NCI-H1048 (cell line): ENCODE results near the gene BMP7.
"Not testable (repeated sequence)": the region's sequence is repeated elsewhere in the genome, so short reads cannot be mapped to it uniquely, and the experiment has no call there.

Experiments used
- DNase-seq: peaks from one replicate; lab custom pipeline; 2025; lab: John Stamatoyannopoulos, UW

BMP7 gene

GRCh38 chr20:57287901-57288300 lies 21.5 kb upstream of the BMP7 start:
- no peak for DNase-seq

- no peak for DNase-seq
Observed at GRCh38 chr20:57287007-57287880, 20.8 kb upstream of the BMP7 start.

GRCh38 chr20:57283860-57284259 lies 17.4 kb upstream of the BMP7 start:
- no peak for DNase-seq

GRCh38 chr20:57282670-57283361 lies 16.4 kb upstream of the BMP7 start:
- DNase-seq = no peak

GRCh38 chr20:57281900-57282299 lies 15.5 kb upstream of the BMP7 start:
- no peak for DNase-seq

- DNase-seq = no peak
Observed at GRCh38 chr20:57280221-57280620, 13.8 kb upstream of the BMP7 start.

- DNase-seq = not testable (repeated sequence)
Observed at GRCh38 chr20:57279548-57279947, 13.1 kb upstream of the BMP7 start.

GRCh38 chr20:57278457-57278856 lies 12.0 kb upstream of the BMP7 start:
- DNase-seq = no peak

- DNase-seq = no peak
Observed at GRCh38 chr20:57277398-57278105, 11.1 kb upstream of the BMP7 start.

GRCh38 chr20:57276221-57276620 lies 9.8 kb upstream of the BMP7 start:
- no peak for DNase-seq

- DNase-seq = no peak
Observed at GRCh38 chr20:57275813-57276212, 9.4 kb upstream of the BMP7 start.

- DNase-seq = no peak
Observed at GRCh38 chr20:57275334-57275733, 8.9 kb upstream of the BMP7 start.

GRCh38 chr20:57274846-57275245 lies 8.4 kb upstream of the BMP7 start:
- DNase-seq = no peak

- DNase-seq = no peak
Observed at GRCh38 chr20:57274299-57274698, 7.9 kb upstream of the BMP7 start.

GRCh38 chr20:57272883-57273535 lies 6.6 kb upstream of the BMP7 start:
- no peak for DNase-seq

GRCh38 chr20:57270204-57270984 lies 4.0 kb upstream of the BMP7 start:
- no peak for DNase-seq

GRCh38 chr20:57269148-57269984 lies 2.9 kb upstream of the BMP7 start:
- DNase-seq = no peak

GRCh38 chr20:57268399-57269076 lies 2.1 kb upstream of the BMP7 start:
- DNase-seq = no peak

- no peak for DNase-seq
Observed at GRCh38 chr20:57267158-57267821, 849 bp upstream of the BMP7 start.

GRCh38 chr20:57265997-57266290 lies 497 bp downstream of the BMP7 start:
- DNase-seq = no peak
